Lower leg skin (tissue), 4 donors: ENCODE results near the gene ERVW-1. TPM values are rescaled to one million over a fixed set of nuclear protein-coding genes. Genes with fewer than 3 reads are reported as not detected.
"Not testable (repeated sequence)": the region's sequence is repeated elsewhere in the genome, so short reads cannot be mapped to it uniquely, and the experiment has no call there.

Source experiments
- DNase-seq, 2 donors: peaks; one replicate each; pipeline ENCODE4 v3.0.0-alpha.2; 2019; ENCODE audit warnings: low spot score in 2 of 2
- H3K4me3 ChIP-seq: fragments of 200-600 bp; sonication (generic); 2 replicates; pipeline ENCODE4 v1.5.1; 2017; ENCODE audit warnings: mild to moderate bottlenecking, low read depth; ENCODE audit not compliant: poor library complexity, severe bottlenecking
- POLR2A ChIP-seq, 2 donors: fragments of 450-650 bp; IDR thresholded peaks; one replicate each; pipeline ENCODE4 v1.6.1; 2016 to 2017; ENCODE audit warnings: antibody characterized with exemption in 2 of 2, mild to moderate bottlenecking in 1 of 2, moderate library complexity in 1 of 2
- WGBS, 2 donors: methylation state at CpG; one replicate each; pipeline ENCODE4 v1.1.5; 2018; 5-methylcytosine and 5-hydroxymethylcytosine counted together
- intact Hi-C: fragments of 100-400 bp; cut with DNase I; formaldehyde crosslinking; loops from one replicate; pipeline ENCODE4 v1.15.0; 2023; ENCODE audit warnings: low total_unique reads
- total RNA-seq, 4 donors: library from RNA; depleted of rRNA; stranded (reverse); fragments of >200 nt; gene quantifications; one replicate each; pipeline ENCODE4 v1.1.0, GENCODE V29; 2016
- TF ChIP-seq, protein P1 (sequence below), 3 donors: fragments of 450-650 bp; IDR thresholded peaks; one replicate each; pipeline ENCODE4 v1.5.1; 2016; ENCODE audit warnings: antibody characterized with exemption in 3 of 3, mild to moderate bottlenecking in 3 of 3, moderate library complexity in 2 of 3

ERVW-1 gene
- total RNA-seq, 4 donors from 2014 or later = not detected

DNA sequence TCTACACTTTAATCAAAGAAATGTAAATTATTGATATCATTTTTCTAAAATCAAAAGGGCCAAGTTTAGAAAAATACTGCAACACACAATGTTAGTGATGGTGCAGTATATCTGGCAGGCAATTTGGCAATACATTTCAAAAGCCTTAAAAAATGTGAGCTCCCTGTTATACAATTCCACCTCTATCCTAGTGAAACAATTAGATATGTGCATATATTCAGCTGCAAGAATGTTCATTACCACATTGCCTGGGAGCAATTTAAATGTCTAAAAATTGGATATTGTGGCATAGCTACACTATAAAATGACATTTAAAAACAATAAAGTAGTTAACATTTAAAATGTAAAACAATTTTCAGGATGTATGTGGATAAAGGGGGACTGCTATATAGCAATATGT, 10.1 kb upstream of the ERVW-1 start:
- DNase-seq = no peak
- intact Hi-C loops = no loop called here
- no peak overlapping the region for H3K4me3 ChIP-seq
- TF ChIP-seq, protein P1, sequence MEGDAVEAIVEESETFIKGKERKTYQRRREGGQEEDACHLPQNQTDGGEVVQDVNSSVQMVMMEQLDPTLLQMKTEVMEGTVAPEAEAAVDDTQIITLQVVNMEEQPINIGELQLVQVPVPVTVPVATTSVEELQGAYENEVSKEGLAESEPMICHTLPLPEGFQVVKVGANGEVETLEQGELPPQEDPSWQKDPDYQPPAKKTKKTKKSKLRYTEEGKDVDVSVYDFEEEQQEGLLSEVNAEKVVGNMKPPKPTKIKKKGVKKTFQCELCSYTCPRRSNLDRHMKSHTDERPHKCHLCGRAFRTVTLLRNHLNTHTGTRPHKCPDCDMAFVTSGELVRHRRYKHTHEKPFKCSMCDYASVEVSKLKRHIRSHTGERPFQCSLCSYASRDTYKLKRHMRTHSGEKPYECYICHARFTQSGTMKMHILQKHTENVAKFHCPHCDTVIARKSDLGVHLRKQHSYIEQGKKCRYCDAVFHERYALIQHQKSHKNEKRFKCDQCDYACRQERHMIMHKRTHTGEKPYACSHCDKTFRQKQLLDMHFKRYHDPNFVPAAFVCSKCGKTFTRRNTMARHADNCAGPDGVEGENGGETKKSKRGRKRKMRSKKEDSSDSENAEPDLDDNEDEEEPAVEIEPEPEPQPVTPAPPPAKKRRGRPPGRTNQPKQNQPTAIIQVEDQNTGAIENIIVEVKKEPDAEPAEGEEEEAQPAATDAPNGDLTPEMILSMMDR (IDR thresholded peaks at IDR 0.05) = no peak
- TF ChIP-seq POLR2A (IDR thresholded peaks at IDR 0.05) = no peak

- no peak for DNase-seq
- intact Hi-C loops = no loop called here
- TF ChIP-seq, protein P1 (IDR thresholded peaks at IDR 0.05) = no peak
- no peak for TF ChIP-seq POLR2A (IDR thresholded peaks at IDR 0.05)
- no peak overlapping the region for H3K4me3 ChIP-seq
- WGBS, 2 donors = 55 to 79% methylated on average over 1 to 2 of the region's 2 CpGs
Measured at GRCh38 chr7:92485974-92486373, 8.2 kb upstream of the ERVW-1 start.

DNA sequence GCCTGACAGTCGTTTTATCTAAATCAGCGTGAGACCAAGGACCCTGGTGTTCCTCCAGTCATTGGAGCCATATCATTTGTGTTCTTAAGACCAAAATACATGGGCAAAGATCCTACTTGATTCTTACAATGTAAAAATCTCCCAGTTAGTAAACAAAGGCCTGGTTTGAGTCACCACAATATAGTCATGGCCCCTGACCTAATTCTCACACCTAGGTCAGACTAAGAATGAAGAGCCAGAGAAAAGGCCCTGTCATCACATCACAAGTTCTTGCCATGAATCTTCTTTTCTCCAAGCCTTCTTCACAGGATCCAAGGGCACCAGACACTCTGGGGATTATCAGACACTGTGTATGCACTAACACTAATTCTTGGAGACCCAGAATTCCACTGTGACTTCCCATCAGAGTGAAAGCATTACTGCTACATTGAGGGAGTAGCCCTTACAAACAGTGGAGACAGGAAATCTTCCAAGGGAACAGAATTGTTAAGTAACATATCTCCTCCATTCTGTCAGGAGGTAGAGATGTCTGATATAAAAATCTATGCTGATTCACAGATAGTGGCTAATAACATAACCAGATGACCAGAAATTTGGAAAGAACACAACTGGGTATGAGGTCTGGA, 7.6 kb upstream of the ERVW-1 start:
- no peak overlapping the region for H3K4me3 ChIP-seq
- 95 to 97% methylated on average over 2 of the region's 2 CpGs for WGBS, 2 donors
- no peak for DNase-seq
- intact Hi-C loops = no loop called here
- no peak for TF ChIP-seq POLR2A (IDR thresholded peaks at IDR 0.05)
- TF ChIP-seq, protein P1 (IDR thresholded peaks at IDR 0.05) = no peak

- WGBS, 2 donors = 90 to 95% methylated on average over 6 of the region's 6 CpGs
- H3K4me3 ChIP-seq, intact Hi-C loops, DNase-seq: not testable (repeated sequence)
Measured at GRCh38 chr7:92484226-92484625, 6.5 kb upstream of the ERVW-1 start.

- H3K4me3 ChIP-seq, intact Hi-C loops, DNase-seq: not testable (repeated sequence)
- 79 to 85% methylated on average over 6 of the region's 6 CpGs for WGBS, 2 donors
Measured at GRCh38 chr7:92483624-92484023, 5.9 kb upstream of the ERVW-1 start.

DNA sequence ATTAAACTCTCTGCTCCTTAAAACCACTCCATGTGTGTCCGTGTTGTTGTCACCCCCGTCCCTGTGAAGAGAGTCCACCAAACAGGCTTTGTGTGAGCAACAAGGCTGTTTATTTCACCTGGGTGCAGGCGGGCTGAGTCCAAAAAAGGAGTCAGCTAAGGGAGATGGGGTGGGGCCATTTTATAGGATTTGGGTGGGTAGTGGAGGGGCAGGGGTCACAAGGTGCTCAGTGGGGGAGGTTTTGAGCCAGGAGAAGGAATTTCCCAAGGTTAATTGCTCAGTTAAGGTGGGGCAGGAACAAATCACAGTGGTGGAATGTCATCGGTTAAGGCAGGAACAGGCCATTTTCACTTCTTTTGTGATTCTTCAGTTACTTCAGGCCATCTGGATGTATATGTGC, 1.4 kb upstream of the ERVW-1 start:
- 91 to 97% methylated on average over 4 of the region's 4 CpGs for WGBS, 2 donors
- intact Hi-C loops, H3K4me3 ChIP-seq, DNase-seq: not testable (repeated sequence)

DNA sequence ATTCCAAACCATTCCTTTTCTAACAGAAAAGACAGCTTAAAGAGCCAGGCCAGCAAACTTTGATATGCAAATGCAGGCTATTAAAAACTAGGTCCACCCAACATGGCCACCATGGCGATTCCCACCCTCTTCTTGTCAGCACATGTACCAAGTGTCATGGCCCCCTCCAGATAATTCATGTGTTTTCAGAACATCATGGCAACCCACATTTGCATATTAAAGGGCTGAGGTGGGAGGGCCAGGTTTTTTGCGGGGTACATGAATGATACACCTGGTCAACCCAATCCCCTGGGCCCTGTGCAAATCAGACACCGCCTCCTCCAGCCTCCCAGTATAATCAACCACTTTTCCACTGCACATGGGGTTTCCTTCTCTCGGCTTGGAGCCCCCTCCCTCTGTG, 965 bp upstream of the ERVW-1 start:
- 88 to 96% methylated on average over 4 of the region's 4 CpGs for WGBS, 2 donors
- DNase-seq = no peak
- TF ChIP-seq, protein P1 (IDR thresholded peaks at IDR 0.05) = no peak
- intact Hi-C loops = no loop called here
- H3K4me3 ChIP-seq = no peak overlapping the region
